Transverse colon (tissue), 4 donors: ENCODE measurements around the gene CABCOCO1.

Source experiments
- EP300 ChIP-seq: sonication (generic); formaldehyde crosslinking; IDR thresholded peaks from one replicate; pipeline ENCODE4 v1.6.1; 2017; ENCODE audit warnings: antibody characterized with exemption, low read depth
- POLR2A ChIP-seq: fragments of 450-650 bp; IDR thresholded peaks from one replicate; pipeline ENCODE4 v1.6.1; 2016; ENCODE audit warnings: antibody characterized with exemption, mild to moderate bottlenecking, moderate library complexity
- POLR2AphosphoS5 ChIP-seq, 3 donors: sonication (generic); formaldehyde crosslinking; IDR thresholded peaks; one replicate each; pipeline ENCODE4 v1.6.1; 2016; ENCODE audit warnings: antibody characterized with exemption in 3 of 3
- TF ChIP-seq, protein P1 (sequence below), 5 experiments: fragments of 200-600 bp in 3 of 5; fragments of 450-650 bp in 2 of 5; sonication (generic) in 3 of 5; IDR thresholded peaks; 1 replicate in 2 of 5; 2 replicates in 3 of 5; pipeline ENCODE4 v1.5.1; 2016 to 2017; ENCODE audit warnings: antibody characterized with exemption in 5 of 5, inconsistent platforms in 3 of 5, mild to moderate bottlenecking in 2 of 5, moderate library complexity in 1 of 5

DNA sequence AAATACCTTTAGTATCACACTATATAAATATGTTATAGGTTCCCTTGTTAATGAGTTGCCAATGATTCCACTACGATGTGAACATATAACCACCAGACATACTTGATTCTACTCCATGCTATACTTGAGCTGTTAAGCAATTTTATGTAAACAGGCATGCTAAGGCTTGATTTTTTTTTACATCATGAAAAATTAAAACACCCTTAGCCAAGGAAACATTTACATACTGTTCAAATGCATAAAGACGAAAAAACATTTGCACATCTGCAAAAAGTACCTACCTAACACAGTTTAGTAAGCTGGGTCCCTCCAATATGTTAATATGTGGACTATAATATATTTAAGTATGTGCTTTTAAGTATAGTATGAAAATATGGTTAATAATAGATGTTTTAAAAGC, 9.0 kb upstream of the CABCOCO1 start:
- TF ChIP-seq, protein P1, sequence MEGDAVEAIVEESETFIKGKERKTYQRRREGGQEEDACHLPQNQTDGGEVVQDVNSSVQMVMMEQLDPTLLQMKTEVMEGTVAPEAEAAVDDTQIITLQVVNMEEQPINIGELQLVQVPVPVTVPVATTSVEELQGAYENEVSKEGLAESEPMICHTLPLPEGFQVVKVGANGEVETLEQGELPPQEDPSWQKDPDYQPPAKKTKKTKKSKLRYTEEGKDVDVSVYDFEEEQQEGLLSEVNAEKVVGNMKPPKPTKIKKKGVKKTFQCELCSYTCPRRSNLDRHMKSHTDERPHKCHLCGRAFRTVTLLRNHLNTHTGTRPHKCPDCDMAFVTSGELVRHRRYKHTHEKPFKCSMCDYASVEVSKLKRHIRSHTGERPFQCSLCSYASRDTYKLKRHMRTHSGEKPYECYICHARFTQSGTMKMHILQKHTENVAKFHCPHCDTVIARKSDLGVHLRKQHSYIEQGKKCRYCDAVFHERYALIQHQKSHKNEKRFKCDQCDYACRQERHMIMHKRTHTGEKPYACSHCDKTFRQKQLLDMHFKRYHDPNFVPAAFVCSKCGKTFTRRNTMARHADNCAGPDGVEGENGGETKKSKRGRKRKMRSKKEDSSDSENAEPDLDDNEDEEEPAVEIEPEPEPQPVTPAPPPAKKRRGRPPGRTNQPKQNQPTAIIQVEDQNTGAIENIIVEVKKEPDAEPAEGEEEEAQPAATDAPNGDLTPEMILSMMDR (IDR thresholded peaks at IDR 0.05): no peak
- TF ChIP-seq POLR2A (no peak), EP300 (no peak), POLR2AphosphoS5 (IDR thresholded peaks at IDR 0.05) (no peak)
